Measurements from ENCODE around the gene TLE6. TPM values are rescaled to one million over a fixed set of nuclear protein-coding genes. Genes with fewer than 3 reads are reported as not detected.

The TLE6 gene
- total RNA-seq, 2 donors from 2014 or later: 0.33 TPM; not detected in 1

DNA sequence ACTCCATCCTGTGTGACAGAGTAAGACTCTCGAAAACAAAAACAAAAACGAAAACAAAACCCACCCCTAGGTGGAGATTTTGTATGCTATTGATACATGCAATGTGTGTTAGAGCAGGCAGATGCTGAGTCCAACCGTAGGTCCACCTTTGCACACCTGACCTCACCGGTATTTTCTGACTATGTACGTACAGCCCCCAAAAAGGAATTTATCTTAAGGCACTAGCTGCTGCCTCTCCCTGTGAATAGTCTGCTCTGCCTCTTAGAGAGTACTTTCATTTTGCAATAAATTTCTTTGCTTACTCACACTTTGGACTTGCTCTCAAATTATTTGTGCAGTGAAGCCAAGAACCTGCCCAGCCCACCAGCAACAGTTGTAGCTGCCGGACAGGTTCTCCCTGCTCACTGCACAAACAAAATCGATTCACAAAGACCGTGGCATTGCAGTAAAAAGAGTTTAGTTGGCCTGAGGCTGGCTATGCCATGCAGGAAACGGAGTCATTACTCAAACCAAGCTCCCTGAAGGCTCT, 24.3 kb upstream of the TLE6 start:
- Histone ChIP-seq H3K36me3 (replicated peaks in 1 of 2; ENCODE audit: insufficient read depth in 1 of 2, low read depth in 2 of 2) (no peaks in the 10 kb centered on the region), H3K9me3 (no peaks in the 10 kb centered on the region), H3K4me1 (peaks cover 35% of the 10 kb centered on the region), H3K27me3 (no peaks in the 10 kb centered on the region), H3K4me3 (no peak overlapping the region), H3K27ac (peak overlapping the region; percentile 78 to 94 (median 88))
- 13 to 16% methylated on average over 9 of the region's 9 CpGs for WGBS, 2 donors
- DNase-seq (peak; percentile 82 to 93 (median 90)), ATAC-seq (peak; percentile 63)
- intact Hi-C loops (cut with DNase I): loop anchor here (10.0 kb wide), 1 partner anchor 212 kb away; no protein-coding TSS in a partner anchor
- TF ChIP-seq POLR2A (IDR thresholded peaks at IDR 0.05): peak in 2 of 3 donors; percentile 51 to 55
- TF ChIP-seq, protein P1, sequence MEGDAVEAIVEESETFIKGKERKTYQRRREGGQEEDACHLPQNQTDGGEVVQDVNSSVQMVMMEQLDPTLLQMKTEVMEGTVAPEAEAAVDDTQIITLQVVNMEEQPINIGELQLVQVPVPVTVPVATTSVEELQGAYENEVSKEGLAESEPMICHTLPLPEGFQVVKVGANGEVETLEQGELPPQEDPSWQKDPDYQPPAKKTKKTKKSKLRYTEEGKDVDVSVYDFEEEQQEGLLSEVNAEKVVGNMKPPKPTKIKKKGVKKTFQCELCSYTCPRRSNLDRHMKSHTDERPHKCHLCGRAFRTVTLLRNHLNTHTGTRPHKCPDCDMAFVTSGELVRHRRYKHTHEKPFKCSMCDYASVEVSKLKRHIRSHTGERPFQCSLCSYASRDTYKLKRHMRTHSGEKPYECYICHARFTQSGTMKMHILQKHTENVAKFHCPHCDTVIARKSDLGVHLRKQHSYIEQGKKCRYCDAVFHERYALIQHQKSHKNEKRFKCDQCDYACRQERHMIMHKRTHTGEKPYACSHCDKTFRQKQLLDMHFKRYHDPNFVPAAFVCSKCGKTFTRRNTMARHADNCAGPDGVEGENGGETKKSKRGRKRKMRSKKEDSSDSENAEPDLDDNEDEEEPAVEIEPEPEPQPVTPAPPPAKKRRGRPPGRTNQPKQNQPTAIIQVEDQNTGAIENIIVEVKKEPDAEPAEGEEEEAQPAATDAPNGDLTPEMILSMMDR (IDR thresholded peaks at IDR 0.05): peak in 4 of 7 experiments; percentile 37 to 51 (median 40)

DNA sequence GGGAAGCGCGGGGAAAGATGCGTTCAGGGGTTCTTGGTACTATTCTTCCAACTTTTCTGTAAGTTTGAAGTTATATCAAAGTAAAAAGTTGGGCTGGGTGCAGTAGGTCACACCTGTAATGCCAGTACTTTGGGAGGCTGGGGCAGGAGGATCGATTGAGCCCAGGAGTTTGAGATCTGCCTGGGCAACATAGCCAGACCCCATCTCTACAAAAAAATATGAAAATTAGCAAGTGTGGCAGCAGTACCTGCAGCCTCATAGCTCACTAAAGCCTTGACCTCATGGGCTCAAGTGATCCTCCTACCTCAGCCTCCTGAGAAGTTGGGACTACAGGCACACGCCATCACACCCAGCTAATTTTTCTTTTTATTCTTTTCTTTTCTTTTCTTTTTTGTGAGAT, 20.2 kb upstream of the TLE6 start:
- no peak overlapping the region for H3K27ac ChIP-seq
- H3K4me1 ChIP-seq: peaks cover 23% of the 10 kb centered on the region
- no peak overlapping the region for H3K4me3 ChIP-seq
- TF ChIP-seq, protein P1 (IDR thresholded peaks at IDR 0.05): no peak
- TF ChIP-seq POLR2A (IDR thresholded peaks at IDR 0.05): no peak
- no peak for DNase-seq
- no peaks in the 10 kb centered on the region for H3K36me3 ChIP-seq (replicated peaks in 1 of 2; ENCODE audit: insufficient read depth in 1 of 2, low read depth in 2 of 2)
- no peaks in the 10 kb centered on the region for H3K9me3 ChIP-seq
- WGBS, 2 donors: 87 to 92% methylated on average over 5 of the region's 5 CpGs
- intact Hi-C loops (cut with DNase I): loop anchor here (10.0 kb wide), 1 partner anchor 208 kb away; no protein-coding TSS in a partner anchor
- no peaks in the 10 kb centered on the region for H3K27me3 ChIP-seq
- no peak for ATAC-seq

DNA sequence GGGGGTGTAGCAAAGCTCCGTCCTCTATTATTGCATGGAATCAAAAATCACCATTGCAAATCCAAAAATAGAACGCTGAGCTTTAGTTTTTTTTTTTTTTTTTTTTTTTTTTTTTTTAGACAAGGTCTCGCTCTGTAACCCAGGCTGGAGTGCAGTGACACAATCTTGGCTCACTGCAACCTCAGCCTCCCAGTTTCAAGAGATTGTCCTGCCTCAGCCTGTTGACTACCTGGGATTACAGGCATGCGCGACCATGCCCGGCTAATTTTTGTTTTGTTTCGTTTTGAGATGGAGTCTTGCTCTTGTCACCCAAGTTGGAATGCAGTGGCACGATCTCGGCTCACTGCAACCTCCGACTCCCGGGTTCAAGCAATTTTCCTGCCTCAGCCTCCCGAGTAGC, 17.2 kb upstream of the TLE6 start:
- no peak for ATAC-seq
- Histone ChIP-seq H3K27ac (no peak overlapping the region), H3K4me1 (peaks cover 7% of the 10 kb centered on the region), H3K27me3 (no peaks in the 10 kb centered on the region), H3K4me3 (no peak overlapping the region), H3K36me3 (replicated peaks in 1 of 2; ENCODE audit: insufficient read depth in 1 of 2, low read depth in 2 of 2) (no peaks in the 10 kb centered on the region), H3K9me3 (no peaks in the 10 kb centered on the region)
- intact Hi-C loops (cut with DNase I): loop anchor here (5.0 to 10.0 kb wide), 2 partner anchors 75 to 147 kb away; no protein-coding TSS in a partner anchor
- 57 to 69% methylated on average over 12 of the region's 12 CpGs for WGBS, 2 donors
- TF ChIP-seq, protein P1 (IDR thresholded peaks at IDR 0.05): no peak
- TF ChIP-seq POLR2A (IDR thresholded peaks at IDR 0.05): no peak
- no peak for DNase-seq

DNA sequence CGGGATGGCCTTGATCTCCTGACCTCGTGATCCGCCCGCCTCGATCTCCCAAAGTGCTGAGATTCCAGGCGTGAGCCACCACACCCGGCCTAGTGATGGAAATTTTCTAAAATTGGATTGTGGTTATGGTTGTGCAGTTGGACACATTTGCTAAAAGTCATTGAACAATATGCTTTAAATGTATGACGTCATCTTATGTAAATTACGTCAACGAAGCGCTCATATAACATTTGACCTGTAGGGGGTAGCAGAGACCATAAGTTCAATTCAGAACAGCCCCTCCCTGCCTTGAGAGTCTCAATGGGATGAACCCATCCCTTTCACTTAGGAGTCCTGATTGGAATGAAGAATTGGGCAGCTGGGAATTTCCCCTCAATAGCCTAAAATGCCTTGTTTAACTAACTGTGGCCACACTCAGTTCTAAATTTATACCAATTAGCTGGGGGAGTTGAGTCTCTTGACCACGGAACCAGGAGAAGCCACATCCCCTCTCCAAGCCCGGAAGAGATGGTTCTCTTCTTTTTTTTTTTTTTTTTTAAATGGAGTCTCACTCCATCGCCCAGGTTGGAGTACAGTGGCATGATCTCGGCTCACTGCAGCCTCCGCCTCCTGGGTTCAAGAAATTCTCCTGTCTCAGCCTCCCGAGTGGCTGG, 15.2 kb upstream of the TLE6 start:
- WGBS, 2 donors: 26 to 28% methylated on average over 17 of the region's 17 CpGs
- peaks cover 7% of the 10 kb centered on the region for H3K4me1 ChIP-seq
- no peaks in the 10 kb centered on the region for H3K27me3 ChIP-seq
- no peaks in the 10 kb centered on the region for H3K36me3 ChIP-seq (replicated peaks in 1 of 2; ENCODE audit: insufficient read depth in 1 of 2, low read depth in 2 of 2)
- no peak overlapping the region for H3K4me3 ChIP-seq
- no peaks in the 10 kb centered on the region for H3K9me3 ChIP-seq
- ATAC-seq (peak; percentile 92), DNase-seq (peak; percentile 58 to 84 (median 70))
- no peak for TF ChIP-seq POLR2A (IDR thresholded peaks at IDR 0.05)
- TF ChIP-seq, protein P1 (IDR thresholded peaks at IDR 0.05): peak; percentile 37 to 98 (median 95)
- intact Hi-C loops (cut with DNase I): loop anchor here (5.0 to 10.0 kb wide), 2 partner anchors 73 to 145 kb away; no protein-coding TSS in a partner anchor
- peak overlapping the region in 1 of 4 donors; percentile 15 for H3K27ac ChIP-seq

Data from body of pancreas (tissue), 4 donors.